AG09319 (cell line): ENCODE results near the gene CUL4B.

Experiments
- DNase-seq: peaks from one replicate; pipeline ENCODE4 v3.0.0-alpha.2; 2010; ENCODE audit warnings: low read depth; ENCODE audit errors: extremely low read depth
- CTCF ChIP-seq: IDR thresholded peaks from 2 replicates; pipeline ENCODE4 v1.5.1; 2011; ENCODE audit warnings: low read depth, mild to moderate bottlenecking, inconsistent platforms, low read length, moderate library complexity

The CUL4B gene

DNA sequence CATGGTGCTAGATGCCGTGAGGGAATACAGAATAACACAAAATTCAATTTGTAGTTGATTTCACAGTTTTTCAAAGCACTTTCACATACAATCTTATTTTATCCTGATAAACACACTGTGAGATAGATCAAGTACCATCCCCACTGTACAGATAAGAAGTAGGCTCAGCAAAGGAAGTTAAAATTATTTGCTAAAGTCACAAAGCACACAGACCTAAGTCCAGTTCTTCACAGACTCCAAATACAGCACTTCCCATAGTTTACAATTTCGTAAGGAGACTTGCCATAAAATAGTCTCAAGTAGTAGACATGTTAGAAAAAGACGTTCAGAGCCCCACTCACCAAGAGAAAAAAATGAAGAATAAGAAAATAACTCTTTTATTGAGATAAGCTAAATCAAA lies 7.8 kb upstream of the CUL4B start:
- no peak for DNase-seq
- TF ChIP-seq CTCF = no peak

- no peak for DNase-seq
- TF ChIP-seq CTCF = no peak
These were observed 7.3 kb upstream of the CUL4B start for GRCh38 chrX:120568035-120568434.

GRCh38 chrX:120566817-120567216 lies 6.1 kb upstream of the CUL4B start:
- TF ChIP-seq CTCF = no peak

GRCh38 chrX:120564925-120565324 lies 4.2 kb upstream of the CUL4B start:
- no peak for DNase-seq
- no peak for TF ChIP-seq CTCF

More at GRCh38 chrX:120566817-120567216, 6.1 kb upstream of the CUL4B start:
- no peak for DNase-seq

DNA sequence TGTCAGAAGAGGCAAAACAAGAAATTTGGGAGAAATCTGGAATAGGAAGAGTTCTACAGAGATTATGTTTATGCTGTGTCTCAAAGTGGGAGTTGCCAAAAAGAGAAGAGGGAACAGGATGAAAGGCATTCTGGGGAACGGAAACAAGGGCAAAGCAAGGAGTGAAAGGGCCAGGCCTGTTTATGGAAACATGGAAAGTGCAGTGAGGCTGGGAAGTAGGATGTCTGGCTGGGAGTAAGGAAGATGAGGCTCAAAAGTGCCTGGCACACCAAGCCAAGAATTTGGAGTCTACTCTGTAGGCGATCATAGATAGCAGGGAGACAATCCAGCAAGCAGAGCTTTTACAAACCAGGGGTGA lies 1.8 kb upstream of the CUL4B start:
- TF ChIP-seq CTCF = no peak
- DNase-seq = no peak

DNA sequence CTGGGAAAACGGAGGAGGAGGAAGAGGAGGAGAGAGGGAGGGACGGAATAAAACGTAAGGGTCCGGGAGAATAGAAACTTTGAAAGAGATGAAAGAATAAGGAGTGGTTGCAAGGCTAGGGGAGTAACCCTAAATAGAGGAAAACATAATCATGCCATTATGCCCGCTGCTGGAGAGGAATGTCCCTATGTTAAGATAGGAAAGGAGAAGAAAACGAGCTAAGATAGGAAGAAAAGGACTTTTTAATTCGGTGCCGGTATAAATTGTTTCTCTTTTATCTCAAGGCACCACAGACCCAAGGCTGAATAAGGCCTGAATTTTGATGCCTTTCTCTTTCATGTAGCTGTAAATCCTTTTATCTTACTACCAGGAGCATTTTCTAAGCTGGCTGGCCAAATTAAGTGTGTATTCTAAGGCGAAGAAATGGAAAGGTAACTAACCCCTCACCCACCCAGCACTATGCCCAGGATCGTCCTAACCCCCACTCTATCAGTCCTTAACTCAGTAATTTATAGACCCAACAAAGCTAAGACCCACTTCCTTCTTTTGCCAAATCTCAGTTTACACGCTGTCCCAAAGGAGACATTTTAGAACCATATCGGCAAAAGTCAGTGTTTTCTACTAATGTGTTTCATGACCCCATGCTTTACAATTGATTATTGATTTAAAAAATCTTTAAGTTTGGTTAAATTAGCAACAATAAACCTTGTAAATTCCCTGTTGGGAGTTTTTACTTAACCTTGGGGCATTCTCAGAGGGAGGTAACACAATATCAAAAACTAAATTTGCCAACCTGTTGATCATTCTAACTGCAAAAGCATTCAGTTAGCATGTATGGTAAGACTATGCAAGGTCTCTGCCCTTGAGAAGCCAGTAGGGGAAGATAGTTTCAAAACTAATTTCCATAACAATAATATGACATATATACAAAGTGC lies 1.1 kb upstream of the CUL4B start:
- TF ChIP-seq CTCF = no peak
- DNase-seq = no peak

GRCh38 chrX:120560405-120560841 lies 339 bp downstream of the CUL4B start:
- DNase-seq = peak; percentile 10

More at GRCh38 chrX:120560405-120560841, 339 bp downstream of the CUL4B start:
- no peak for TF ChIP-seq CTCF
